Transverse colon (tissue), 4 donors: ENCODE results near the gene HERC2. TPM values are rescaled to one million over a fixed set of nuclear protein-coding genes. Genes with fewer than 3 reads are reported as not detected.
A peak's percentile ranks its signal among the peaks of the same experiment; 100 is the strongest.

Source experiments
- DNase-seq: peaks from one replicate; pipeline ENCODE4 v3.0.0-alpha.2; 2019
- H3K27ac ChIP-seq, 4 donors: fragments of 200-600 bp; sonication (generic); 2 replicates each; pipeline ENCODE4 v1.5.1; 2016 to 2018; ENCODE audit warnings: inconsistent platforms in 4 of 4
- H3K27me3 ChIP-seq: fragments of 200-600 bp; sonication (generic); 2 replicates; pipeline ENCODE4 v1.5.1; 2017; ENCODE audit warnings: inconsistent platforms
- H3K36me3 ChIP-seq, 4 donors: fragments of 200-600 bp; sonication (generic); 2 replicates each; pipeline ENCODE4 v1.5.1; 2017 to 2019; ENCODE audit warnings: inconsistent platforms in 4 of 4
- H3K4me1 ChIP-seq, 4 donors: fragments of 200-600 bp; sonication (generic); 2 replicates each; pipeline ENCODE4 v1.5.1; 2017 to 2020; ENCODE audit warnings: inconsistent platforms in 4 of 4
- H3K4me3 ChIP-seq, 4 donors: fragments of 200-600 bp; sonication (generic); 1 replicate in 1 of 4; 2 replicates in 3 of 4; pipeline versions ENCODE4 v1.5.1 to v1.6.1; 2017 to 2019; ENCODE audit warnings: inconsistent platforms in 4 of 4
- H3K9me3 ChIP-seq, 2 donors: fragments of 200-600 bp; sonication (generic); 2 replicates each; pipeline ENCODE4 v1.5.1; 2017 to 2019; ENCODE audit warnings: inconsistent platforms in 2 of 2
- EP300 ChIP-seq: sonication (generic); formaldehyde crosslinking; IDR thresholded peaks from one replicate; pipeline ENCODE4 v1.6.1; 2017; ENCODE audit warnings: antibody characterized with exemption, low read depth
- POLR2A ChIP-seq: fragments of 450-650 bp; IDR thresholded peaks from one replicate; pipeline ENCODE4 v1.6.1; 2016; ENCODE audit warnings: antibody characterized with exemption, mild to moderate bottlenecking, moderate library complexity
- POLR2AphosphoS5 ChIP-seq, 3 donors: sonication (generic); formaldehyde crosslinking; IDR thresholded peaks; one replicate each; pipeline ENCODE4 v1.6.1; 2016; ENCODE audit warnings: antibody characterized with exemption in 3 of 3
- WGBS, 2 donors: methylation state at CpG; one replicate each; pipeline ENCODE4 v1.1.5; 2018; ENCODE audit warnings: low coverage in 1 of 2; 5-methylcytosine and 5-hydroxymethylcytosine counted together
- in situ Hi-C, 4 donors: fragments of 200-750 bp; cut with MboI; loops; one replicate each; pipeline versions ENCODE4 v1.15.0 to v1.15.1; 2017; ENCODE audit warnings: low sequenced_read_pairs in 3 of 4, low pct_ligation_motif_present in 1 of 4, low pct_unique_long_range_greater_than_20kb in 1 of 4
- intact Hi-C: fragments of 100-400 bp; cut with DNase I; formaldehyde crosslinking; loops from one replicate; pipeline ENCODE4 v1.15.1; 2023; ENCODE audit warnings: low total_unique reads
- total RNA-seq, 4 donors: library from RNA; depleted of rRNA; stranded (reverse); fragments of >200 nt; gene quantifications; one replicate each; pipeline ENCODE4 v1.1.0, GENCODE V29; 2016
- TF ChIP-seq, protein P1 (sequence below), 5 experiments: fragments of 200-600 bp in 3 of 5; fragments of 450-650 bp in 2 of 5; sonication (generic) in 3 of 5; IDR thresholded peaks; 1 replicate in 2 of 5; 2 replicates in 3 of 5; pipeline ENCODE4 v1.5.1; 2016 to 2017; ENCODE audit warnings: antibody characterized with exemption in 5 of 5, inconsistent platforms in 3 of 5, mild to moderate bottlenecking in 2 of 5, moderate library complexity in 1 of 5

The HERC2 gene
- total RNA-seq, 4 donors from 2014 or later, result 64.9 to 182 (median 83.7) TPM

DNA sequence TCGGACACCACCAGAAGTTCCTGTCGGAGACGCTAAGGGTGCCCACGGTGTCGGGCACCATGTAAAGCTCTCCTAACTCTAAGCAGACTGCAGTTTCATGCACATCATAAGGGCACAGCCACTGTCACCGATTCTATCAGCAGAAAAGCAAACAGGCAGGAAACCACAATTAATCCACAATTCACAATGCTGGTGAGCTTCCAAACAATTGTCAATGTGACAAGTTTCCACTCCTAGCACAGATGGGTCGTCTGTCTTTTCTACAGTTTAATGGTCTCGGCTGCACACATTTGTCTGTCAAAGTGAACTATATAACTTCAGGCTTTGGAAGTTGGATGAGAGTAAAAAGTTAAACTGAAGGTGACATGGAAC lies 214.1 kb downstream of the HERC2 start:
- Histone ChIP-seq H3K9me3 (no peaks in the 10 kb centered on the region), H3K4me1 (peaks cover 0 to 18% (median 12%) of the 10 kb centered on the region in 4 donors), H3K27ac (no peak overlapping the region), H3K4me3 (peak overlapping the region in 1 of 4 donors; percentile 58), H3K36me3 (peaks cover 0 to 17% (median 7%) of the 10 kb centered on the region in 4 donors), H3K27me3 (peaks cover 20% of the 10 kb centered on the region)
- no peak for DNase-seq
- intact Hi-C loops, result no loop called here
- 54 to 70% methylated on average over 2 to 4 of the region's 8 CpGs for WGBS, 2 donors
- TF ChIP-seq, protein P1, sequence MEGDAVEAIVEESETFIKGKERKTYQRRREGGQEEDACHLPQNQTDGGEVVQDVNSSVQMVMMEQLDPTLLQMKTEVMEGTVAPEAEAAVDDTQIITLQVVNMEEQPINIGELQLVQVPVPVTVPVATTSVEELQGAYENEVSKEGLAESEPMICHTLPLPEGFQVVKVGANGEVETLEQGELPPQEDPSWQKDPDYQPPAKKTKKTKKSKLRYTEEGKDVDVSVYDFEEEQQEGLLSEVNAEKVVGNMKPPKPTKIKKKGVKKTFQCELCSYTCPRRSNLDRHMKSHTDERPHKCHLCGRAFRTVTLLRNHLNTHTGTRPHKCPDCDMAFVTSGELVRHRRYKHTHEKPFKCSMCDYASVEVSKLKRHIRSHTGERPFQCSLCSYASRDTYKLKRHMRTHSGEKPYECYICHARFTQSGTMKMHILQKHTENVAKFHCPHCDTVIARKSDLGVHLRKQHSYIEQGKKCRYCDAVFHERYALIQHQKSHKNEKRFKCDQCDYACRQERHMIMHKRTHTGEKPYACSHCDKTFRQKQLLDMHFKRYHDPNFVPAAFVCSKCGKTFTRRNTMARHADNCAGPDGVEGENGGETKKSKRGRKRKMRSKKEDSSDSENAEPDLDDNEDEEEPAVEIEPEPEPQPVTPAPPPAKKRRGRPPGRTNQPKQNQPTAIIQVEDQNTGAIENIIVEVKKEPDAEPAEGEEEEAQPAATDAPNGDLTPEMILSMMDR (IDR thresholded peaks at IDR 0.05), result no peak
- TF ChIP-seq POLR2AphosphoS5 (IDR thresholded peaks at IDR 0.05), result no peak
- TF ChIP-seq EP300, result no peak
- no peak for TF ChIP-seq POLR2A
- in situ Hi-C loops, result no loop called here

- no peak overlapping the region for H3K27ac ChIP-seq
- peaks cover 0 to 18% (median 12%) of the 10 kb centered on the region in 4 donors for H3K4me1 ChIP-seq
- no peak for DNase-seq
- no peaks in the 10 kb centered on the region for H3K9me3 ChIP-seq
- peaks cover 20% of the 10 kb centered on the region for H3K27me3 ChIP-seq
- intact Hi-C loops, result no loop called here
- WGBS, 2 donors, result 8% methylated on average over 33 of the region's 63 CpGs; no CpG with 5 or more reads in 1 of the 2 donors
- peaks cover 0 to 12% (median 4%) of the 10 kb centered on the region in 4 donors for H3K36me3 ChIP-seq
- peak overlapping the region; percentile 28 to 58 (median 37) for H3K4me3 ChIP-seq
- TF ChIP-seq EP300 (no peak), POLR2AphosphoS5 (IDR thresholded peaks at IDR 0.05) (no peak), POLR2A (no peak)
- TF ChIP-seq, protein P1 (IDR thresholded peaks at IDR 0.05), result no peak
- in situ Hi-C loops, result no loop called here
These were observed 214.7 kb downstream of the HERC2 start for GRCh38 chr15:28107111-28107903.

DNA sequence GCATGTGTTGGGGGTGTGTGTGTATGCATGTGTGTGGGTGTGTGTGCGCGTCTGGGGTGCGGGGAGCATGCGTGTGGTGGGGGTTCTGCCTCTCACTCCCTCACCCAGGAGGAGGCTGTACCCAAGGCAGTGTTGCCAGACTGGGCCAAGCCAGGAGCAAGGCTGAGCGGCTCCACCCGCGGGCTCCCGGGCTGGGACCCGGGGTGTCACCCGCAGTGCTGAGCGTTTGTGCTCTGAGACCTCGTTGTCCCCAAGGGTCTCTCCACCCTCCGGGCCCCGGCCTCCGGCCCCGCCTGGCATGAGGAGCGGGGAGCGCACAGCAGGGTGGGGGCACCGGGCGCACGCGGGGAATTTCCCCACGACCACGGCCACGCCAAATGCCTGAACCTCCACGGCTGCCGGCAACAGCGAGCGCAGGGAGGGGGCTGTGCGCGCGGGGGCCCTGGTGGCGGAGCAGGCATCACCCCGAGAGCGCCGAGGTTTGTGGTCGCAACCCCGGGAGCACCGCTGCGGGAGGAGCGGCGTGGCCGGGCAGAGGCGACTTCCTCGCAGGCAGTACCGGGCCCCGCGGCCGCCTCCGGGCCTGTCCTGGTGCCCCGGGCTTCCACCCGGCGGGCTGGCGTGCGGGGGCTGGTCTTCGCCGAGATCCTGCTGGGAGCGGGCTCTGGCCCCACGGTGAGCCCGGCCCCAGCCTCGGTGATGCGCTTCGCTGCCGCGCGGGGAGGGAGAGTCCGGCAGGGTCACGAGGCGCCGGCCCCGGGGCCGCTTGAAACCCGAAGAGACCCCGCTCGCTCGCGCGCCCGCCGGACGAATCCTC lies 215.5 kb downstream of the HERC2 start:
- no peak for TF ChIP-seq POLR2AphosphoS5 (IDR thresholded peaks at IDR 0.05)
- TF ChIP-seq POLR2A, result no peak
- no peak for TF ChIP-seq EP300

DNA sequence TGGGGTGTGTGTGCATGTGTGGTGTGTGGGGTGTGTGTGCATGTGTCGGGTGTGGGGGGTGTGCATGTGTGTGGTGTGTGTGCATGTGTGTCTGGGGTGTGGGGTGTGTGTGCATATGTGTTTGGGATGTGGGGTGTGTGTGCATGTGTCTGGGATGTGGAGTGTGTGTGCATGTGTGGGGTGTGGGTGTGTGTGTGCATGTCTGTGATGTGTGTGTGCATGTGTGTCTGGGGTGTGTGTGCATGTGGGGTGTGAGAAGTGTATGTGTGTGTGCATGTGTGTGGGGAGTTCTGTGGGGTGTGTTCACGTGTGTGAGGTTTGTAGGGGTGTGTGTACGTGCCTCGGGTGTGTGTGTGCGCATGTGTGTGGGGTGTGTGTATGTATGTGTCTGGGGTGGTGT lies 216.2 kb downstream of the HERC2 start:
- Histone ChIP-seq H3K27ac (no peak overlapping the region), H3K36me3 (no peaks in the 10 kb centered on the region), H3K4me1 (peaks cover 0 to 18% (median 12%) of the 10 kb centered on the region in 4 donors), H3K27me3 (peaks cover 25% of the 10 kb centered on the region), H3K4me3 (no peak overlapping the region), H3K9me3 (no peaks in the 10 kb centered on the region)
- in situ Hi-C loops (no loop called here), intact Hi-C loops (no loop called here)
- WGBS, 2 donors, result 65 to 80% methylated on average over 1 to 5 of the region's 5 CpGs
- DNase-seq, result no peak
- TF ChIP-seq POLR2A, result no peak
- TF ChIP-seq EP300, result no peak
- TF ChIP-seq POLR2AphosphoS5 (IDR thresholded peaks at IDR 0.05), result no peak
- TF ChIP-seq, protein P1 (IDR thresholded peaks at IDR 0.05), result no peak

More for the DNA sequence above, 215.5 kb downstream of the HERC2 start:
- no peak for DNase-seq
- Histone ChIP-seq H3K4me1 (peaks cover 0 to 18% (median 12%) of the 10 kb centered on the region in 4 donors), H3K27me3 (peaks cover 20% of the 10 kb centered on the region), H3K4me3 (peak overlapping the region; percentile 28 to 58 (median 37)), H3K9me3 (no peaks in the 10 kb centered on the region), H3K36me3 (peaks cover 0 to 4% (median 1%) of the 10 kb centered on the region in 4 donors), H3K27ac (no peak overlapping the region)
- in situ Hi-C loops (no loop called here), intact Hi-C loops (no loop called here)
- WGBS, 2 donors, result 7% methylated on average over 50 of the region's 81 CpGs; no CpG with 5 or more reads in 1 of the 2 donors
